Suprapubic skin (tissue), 4 donors: ENCODE measurements around the gene IGFBP5. TPM values are rescaled to one million over a fixed set of nuclear protein-coding genes. Genes with fewer than 3 reads are reported as not detected.

Source experiments
- DNase-seq, 2 donors: peaks; one replicate each; pipeline ENCODE4 v3.0.0-alpha.2; 2019; ENCODE audit warnings: low spot score in 2 of 2
- H3K27ac ChIP-seq: fragments of 200-600 bp; sonication (generic); one replicate; pipeline ENCODE4 v1.5.1; 2019
- H3K27me3 ChIP-seq: fragments of 200-600 bp; sonication (generic); one replicate; pipeline ENCODE4 v1.5.1; 2019
- H3K36me3 ChIP-seq: fragments of 200-600 bp; sonication (generic); one replicate; pipeline ENCODE4 v1.5.1; 2019
- H3K4me1 ChIP-seq: fragments of 200-600 bp; sonication (generic); one replicate; pipeline ENCODE4 v1.5.1; 2019
- H3K4me3 ChIP-seq: fragments of 200-600 bp; sonication (generic); one replicate; pipeline ENCODE4 v1.5.1; 2019; ENCODE audit warnings: mild to moderate bottlenecking
- H3K9me3 ChIP-seq: fragments of 200-600 bp; sonication (generic); one replicate; pipeline ENCODE4 v1.5.1; 2019
- CTCF ChIP-seq, 2 donors: fragments of 200-600 bp in 1 of 2; fragments of 450-650 bp in 1 of 2; sonication (generic) in 1 of 2; IDR thresholded peaks; one replicate each; pipeline ENCODE4 v1.5.1; 2016 to 2019; ENCODE audit warnings: antibody characterized with exemption in 2 of 2, mild to moderate bottlenecking in 1 of 2, moderate library complexity in 1 of 2
- EP300 ChIP-seq: sonication (generic); formaldehyde crosslinking; IDR thresholded peaks from one replicate; pipeline ENCODE4 v1.6.1; 2017; ENCODE audit warnings: antibody characterized with exemption
- POLR2A ChIP-seq, 2 donors: fragments of 450-650 bp; IDR thresholded peaks; one replicate each; pipeline ENCODE4 v1.6.1; 2017; ENCODE audit warnings: antibody characterized with exemption in 2 of 2, mild to moderate bottlenecking in 2 of 2, moderate library complexity in 2 of 2
- POLR2AphosphoS5 ChIP-seq, 3 donors: sonication (generic); formaldehyde crosslinking; IDR thresholded peaks; one replicate each; pipeline ENCODE4 v1.6.1; 2017; ENCODE audit warnings: antibody characterized with exemption in 3 of 3
- WGBS: methylation state at CpG from one replicate; pipeline ENCODE4 v1.1.5; 2018; 5-methylcytosine and 5-hydroxymethylcytosine counted together
- total RNA-seq, 4 donors: library from RNA; depleted of rRNA; stranded (reverse); fragments of >200 nt; gene quantifications; one replicate each; pipeline ENCODE4 v1.1.0, GENCODE V29; 2016

IGFBP5 gene
- total RNA-seq, 4 donors from 2014 or later: 79.1 to 424 (median 163) TPM

- Histone ChIP-seq H3K4me1 (peaks cover 6% of the 10 kb centered on the region), H3K9me3 (no peaks in the 10 kb centered on the region), H3K27me3 (no peaks in the 10 kb centered on the region), H3K36me3 (no peaks in the 10 kb centered on the region), H3K4me3 (no peak overlapping the region), H3K27ac (no peak overlapping the region)
- WGBS: 85% methylated on average over 7 of the region's 7 CpGs
- no peak for TF ChIP-seq CTCF (IDR thresholded peaks at IDR 0.05)
- no peak for TF ChIP-seq POLR2A (IDR thresholded peaks at IDR 0.05)
- TF ChIP-seq EP300: no peak
- TF ChIP-seq POLR2AphosphoS5 (IDR thresholded peaks at IDR 0.05): no peak
- DNase-seq: no peak
Observed at GRCh38 chr2:216733046-216733445, 37.7 kb upstream of the IGFBP5 start.

- Histone ChIP-seq H3K4me1 (peaks cover 6% of the 10 kb centered on the region), H3K36me3 (no peaks in the 10 kb centered on the region), H3K27ac (no peak overlapping the region), H3K4me3 (no peak overlapping the region), H3K27me3 (no peaks in the 10 kb centered on the region), H3K9me3 (no peaks in the 10 kb centered on the region)
- no peak for TF ChIP-seq POLR2A (IDR thresholded peaks at IDR 0.05)
- no peak for TF ChIP-seq EP300
- TF ChIP-seq POLR2AphosphoS5 (IDR thresholded peaks at IDR 0.05): no peak
- no peak for TF ChIP-seq CTCF (IDR thresholded peaks at IDR 0.05)
- no peak for DNase-seq
- 71% methylated on average over 7 of the region's 7 CpGs for WGBS
Observed at GRCh38 chr2:216732334-216732733, 37.0 kb upstream of the IGFBP5 start.

- H3K9me3 ChIP-seq: no peaks in the 10 kb centered on the region
- WGBS: 82% methylated on average over 5 of the region's 5 CpGs
- no peak for DNase-seq
Observed at GRCh38 chr2:216731465-216731864, 36.1 kb upstream of the IGFBP5 start.

GRCh38 chr2:216730871-216731270 lies 35.5 kb upstream of the IGFBP5 start:
- no peak for TF ChIP-seq EP300
- TF ChIP-seq CTCF (IDR thresholded peaks at IDR 0.05): no peak
- TF ChIP-seq POLR2AphosphoS5 (IDR thresholded peaks at IDR 0.05): no peak
- no peak for TF ChIP-seq POLR2A (IDR thresholded peaks at IDR 0.05)
- DNase-seq: no peak
- Histone ChIP-seq H3K4me3 (no peak overlapping the region), H3K36me3 (no peaks in the 10 kb centered on the region), H3K9me3 (no peaks in the 10 kb centered on the region), H3K27me3 (no peaks in the 10 kb centered on the region), H3K4me1 (peaks cover 6% of the 10 kb centered on the region), H3K27ac (no peak overlapping the region)
- WGBS: 84% methylated on average over 5 of the region's 5 CpGs

More at GRCh38 chr2:216731465-216731864, 36.1 kb upstream of the IGFBP5 start:
- Histone ChIP-seq H3K27ac (no peak overlapping the region), H3K36me3 (no peaks in the 10 kb centered on the region), H3K4me1 (peaks cover 6% of the 10 kb centered on the region), H3K4me3 (no peak overlapping the region), H3K27me3 (no peaks in the 10 kb centered on the region)
- no peak for TF ChIP-seq POLR2A (IDR thresholded peaks at IDR 0.05)
- no peak for TF ChIP-seq CTCF (IDR thresholded peaks at IDR 0.05)

GRCh38 chr2:216727346-216728122 lies 32.2 kb upstream of the IGFBP5 start:
- 91% methylated on average over 8 of the region's 8 CpGs for WGBS

More at GRCh38 chr2:216727346-216728122, 32.2 kb upstream of the IGFBP5 start:
- Histone ChIP-seq H3K4me3 (no peak overlapping the region), H3K27me3 (no peaks in the 10 kb centered on the region), H3K9me3 (no peaks in the 10 kb centered on the region), H3K4me1 (no peaks in the 10 kb centered on the region), H3K36me3 (no peaks in the 10 kb centered on the region), H3K27ac (no peak overlapping the region)
- TF ChIP-seq EP300 (no peak), POLR2A (IDR thresholded peaks at IDR 0.05) (no peak), POLR2AphosphoS5 (IDR thresholded peaks at IDR 0.05) (no peak), CTCF (IDR thresholded peaks at IDR 0.05) (no peak)
- no peak for DNase-seq
